HCT116 (cell line): ENCODE results near the gene GRM1.

Source experiments
- CEBPB ChIP-seq: IDR thresholded peaks from 2 replicates; pipeline ENCODE4 v1.6.1; 2012; ENCODE audit warnings: low read depth
- CTCF ChIP-seq, 3 experiments: fragments of 200-600 bp in 1 of 3; sonication (generic) in 1 of 3; IDR thresholded peaks in 2 of 3; conservative IDR thresholded peaks in 1 of 3; 2 replicates each; pipeline ENCODE4 v1.5.1; 2012 to 2017; ENCODE audit warnings: low read depth in 2 of 3, low read length in 2 of 3, antibody characterized with exemption in 1 of 3, borderline replicate concordance in 1 of 3, control low read depth in 1 of 3, mild to moderate bottlenecking in 1 of 3, mixed read lengths in 1 of 3, mixed run types in 1 of 3, moderate library complexity in 1 of 3; ENCODE audit not compliant: insufficient read depth in 1 of 3
- EGR1 ChIP-seq: IDR thresholded peaks from 2 replicates; pipeline ENCODE4 v1.6.1; 2012; ENCODE audit warnings: low read depth
- EZH2phosphoT487 ChIP-seq: fragments of 200-600 bp; IDR thresholded peaks from 2 replicates; pipeline ENCODE4 v1.6.1; 2018; ENCODE audit warnings: antibody characterized with exemption, borderline replicate concordance
- MAX ChIP-seq: IDR thresholded peaks from 2 replicates; pipeline ENCODE4 v1.6.1; 2012
- POLR2A ChIP-seq: IDR thresholded peaks from 2 replicates; pipeline ENCODE4 v1.7.0; 2011; ENCODE audit warnings: borderline replicate concordance; ENCODE audit not compliant: insufficient read depth, insufficient read length; ENCODE audit errors: extremely low read depth
- POLR2AphosphoS5 ChIP-seq: IDR thresholded peaks from 2 replicates; pipeline ENCODE4 v1.6.1; 2011; ENCODE audit warnings: mild to moderate bottlenecking, low read depth, low read length, moderate library complexity
- RAD21 ChIP-seq: IDR thresholded peaks from 2 replicates; pipeline ENCODE4 v1.6.1; 2012; ENCODE audit warnings: low read depth, mild to moderate bottlenecking
- SIN3A ChIP-seq: IDR thresholded peaks from 2 replicates; pipeline ENCODE4 v1.6.1; 2012; ENCODE audit warnings: low read depth
- TCF7L2 ChIP-seq: IDR thresholded peaks from 2 replicates; pipeline ENCODE4 v1.7.0; 2011; ENCODE audit warnings: borderline replicate concordance, inconsistent platforms; ENCODE audit not compliant: insufficient read depth, insufficient read length; ENCODE audit errors: extremely low read depth
- TF ChIP-seq, protein P1 (sequence below): IDR thresholded peaks from 2 replicates; pipeline ENCODE4 v1.6.1; 2012; ENCODE audit warnings: low read depth

- TF ChIP-seq CTCF (IDR thresholded peaks at IDR 0.05 in 2 of 3, conservative IDR thresholded peaks at IDR 0.05 in 1 of 3; ENCODE audit: borderline replicate concordance in 1 of 3, insufficient read depth in 1 of 3, low read depth in 2 of 3, low read length in 2 of 3) (no peak), POLR2AphosphoS5 (no peak), EZH2phosphoT487 (no peak), RAD21 (no peak), MAX (no peak), POLR2A (no peak), TCF7L2 (no peak), EGR1 (no peak), CEBPB (no peak), SIN3A (no peak)
- TF ChIP-seq, protein P1, sequence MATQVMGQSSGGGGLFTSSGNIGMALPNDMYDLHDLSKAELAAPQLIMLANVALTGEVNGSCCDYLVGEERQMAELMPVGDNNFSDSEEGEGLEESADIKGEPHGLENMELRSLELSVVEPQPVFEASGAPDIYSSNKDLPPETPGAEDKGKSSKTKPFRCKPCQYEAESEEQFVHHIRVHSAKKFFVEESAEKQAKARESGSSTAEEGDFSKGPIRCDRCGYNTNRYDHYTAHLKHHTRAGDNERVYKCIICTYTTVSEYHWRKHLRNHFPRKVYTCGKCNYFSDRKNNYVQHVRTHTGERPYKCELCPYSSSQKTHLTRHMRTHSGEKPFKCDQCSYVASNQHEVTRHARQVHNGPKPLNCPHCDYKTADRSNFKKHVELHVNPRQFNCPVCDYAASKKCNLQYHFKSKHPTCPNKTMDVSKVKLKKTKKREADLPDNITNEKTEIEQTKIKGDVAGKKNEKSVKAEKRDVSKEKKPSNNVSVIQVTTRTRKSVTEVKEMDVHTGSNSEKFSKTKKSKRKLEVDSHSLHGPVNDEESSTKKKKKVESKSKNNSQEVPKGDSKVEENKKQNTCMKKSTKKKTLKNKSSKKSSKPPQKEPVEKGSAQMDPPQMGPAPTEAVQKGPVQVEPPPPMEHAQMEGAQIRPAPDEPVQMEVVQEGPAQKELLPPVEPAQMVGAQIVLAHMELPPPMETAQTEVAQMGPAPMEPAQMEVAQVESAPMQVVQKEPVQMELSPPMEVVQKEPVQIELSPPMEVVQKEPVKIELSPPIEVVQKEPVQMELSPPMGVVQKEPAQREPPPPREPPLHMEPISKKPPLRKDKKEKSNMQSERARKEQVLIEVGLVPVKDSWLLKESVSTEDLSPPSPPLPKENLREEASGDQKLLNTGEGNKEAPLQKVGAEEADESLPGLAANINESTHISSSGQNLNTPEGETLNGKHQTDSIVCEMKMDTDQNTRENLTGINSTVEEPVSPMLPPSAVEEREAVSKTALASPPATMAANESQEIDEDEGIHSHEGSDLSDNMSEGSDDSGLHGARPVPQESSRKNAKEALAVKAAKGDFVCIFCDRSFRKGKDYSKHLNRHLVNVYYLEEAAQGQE, result no peak
Observed at GRCh38 chr6:146305951-146306350, 277.1 kb downstream of the GRM1 start.
